NCI-H69 (cell line): ENCODE measurements around the gene GALR2.

Experiments
- DNase-seq: peaks from one replicate; lab custom pipeline; 2025; lab: John Stamatoyannopoulos, UW

The GALR2 gene

GRCh38 chr17:76095943-76096342, 21.4 kb downstream of the GALR2 start:
- no peak for DNase-seq

- no peak for DNase-seq
These were observed 23.2 kb downstream of the GALR2 start for GRCh38 chr17:76097716-76098295.

- no peak for DNase-seq
These were observed 28.3 kb downstream of the GALR2 start for GRCh38 chr17:76102944-76103273.

GRCh38 chr17:76103274-76104139, 28.9 kb downstream of the GALR2 start, which contains the start of gene EXOC7:
EXOC7 (minus strand) TSS chr17:76103787; CDS start chr17:76103692, 95 bp downstream.
- DNase-seq: peak; percentile 96

GRCh38 chr17:76104140-76104895, 29.7 kb downstream of the GALR2 start:
- no peak for DNase-seq

- DNase-seq: no peak
These were observed 30.3 kb downstream of the GALR2 start for GRCh38 chr17:76104896-76105231.

GRCh38 chr17:76106703-76107102, 32.1 kb downstream of the GALR2 start:
- no peak for DNase-seq

- peak; percentile 54 for DNase-seq
These were observed 32.9 kb downstream of the GALR2 start for GRCh38 chr17:76107509-76107908.

- DNase-seq: no peak
These were observed 37.4 kb downstream of the GALR2 start for GRCh38 chr17:76111956-76112355.

GRCh38 chr17:76115138-76115754, 40.7 kb downstream of the GALR2 start:
- DNase-seq: no peak

GRCh38 chr17:76119409-76120371, 45.1 kb downstream of the GALR2 start:
- no peak for DNase-seq

- DNase-seq: no peak
These were observed 46.1 kb downstream of the GALR2 start for GRCh38 chr17:76120658-76121008.

GRCh38 chr17:76121932-76122430, 47.4 kb downstream of the GALR2 start:
- DNase-seq: no peak

- DNase-seq: no peak
These were observed 48.0 kb downstream of the GALR2 start for GRCh38 chr17:76122431-76123190.

- no peak for DNase-seq
These were observed 48.6 kb downstream of the GALR2 start for GRCh38 chr17:76123191-76123499.

GRCh38 chr17:76123749-76124581, 49.4 kb downstream of the GALR2 start:
- no peak for DNase-seq

GRCh38 chr17:76124582-76125390, 50.2 kb downstream of the GALR2 start:
- DNase-seq: no peak

- no peak for DNase-seq
These were observed 50.8 kb downstream of the GALR2 start for GRCh38 chr17:76125391-76125675.

GRCh38 chr17:76125922-76126321, 51.3 kb downstream of the GALR2 start:
- DNase-seq: no peak
